ENCODE results near the gene DIP2C.
"Not testable (repeated sequence)": the region's sequence is repeated elsewhere in the genome, so short reads cannot be mapped to it uniquely, and the experiment has no call there.

DIP2C gene

DNA sequence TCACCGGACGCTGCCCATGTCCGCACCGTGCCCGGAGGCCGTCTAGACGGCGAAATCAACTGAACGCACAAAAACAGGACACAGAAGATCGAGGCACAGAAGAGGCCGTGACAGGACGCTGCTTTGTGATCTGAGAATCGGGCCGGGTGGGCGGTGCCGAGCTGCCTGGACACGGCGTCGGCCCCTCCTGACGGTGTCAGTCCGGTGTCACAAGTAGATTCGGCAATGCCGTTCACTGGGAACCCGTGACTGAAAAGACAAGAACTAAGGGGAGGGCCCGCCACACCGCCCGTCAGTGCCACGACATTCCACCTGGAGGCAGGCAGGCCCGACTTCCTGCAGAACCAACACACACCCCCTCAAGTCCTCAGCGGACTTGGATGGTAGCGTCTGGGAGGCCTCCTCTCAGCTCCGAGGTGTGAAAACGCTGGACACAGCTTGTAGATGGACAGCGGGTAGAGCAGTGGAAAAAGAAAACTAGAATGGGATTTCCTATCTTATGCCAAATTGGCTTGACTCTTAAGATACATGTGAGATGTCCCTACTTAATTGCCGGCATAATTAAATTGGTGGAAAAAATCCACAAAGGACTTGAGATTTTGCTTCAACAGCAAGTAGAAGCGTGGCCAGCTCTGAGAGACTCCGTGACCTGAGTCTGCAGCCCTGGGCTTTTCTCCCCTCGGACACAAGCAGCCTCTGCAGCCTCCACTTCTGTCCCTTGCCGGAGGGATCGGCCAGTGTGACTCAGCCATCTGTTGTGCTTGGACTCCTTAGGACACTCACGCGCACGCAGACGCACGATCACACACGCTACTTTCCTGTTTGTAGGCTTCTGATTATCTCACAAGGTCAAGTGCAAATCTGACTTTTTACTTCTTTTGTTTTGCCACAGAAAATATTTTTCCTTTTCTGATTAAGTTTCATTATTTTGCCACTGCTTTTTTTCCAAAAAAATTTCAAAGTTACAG lies 269.0 kb downstream of the DIP2C start:
- no peak for DNase-seq (ENCODE audit: low read depth in 2 of 2)

- no peak for DNase-seq (ENCODE audit: low read depth in 2 of 2)
Measured at GRCh38 chr10:418894-419293, 270.6 kb downstream of the DIP2C start.

- no peak for DNase-seq (ENCODE audit: low read depth in 2 of 2)
Measured at GRCh38 chr10:418226-418625, 271.2 kb downstream of the DIP2C start.

GRCh38 chr10:416091-416515 lies 273.4 kb downstream of the DIP2C start:
- no peak for DNase-seq (ENCODE audit: low read depth in 2 of 2)

- no peak for DNase-seq (ENCODE audit: low read depth in 2 of 2)
Measured at GRCh38 chr10:413662-414071, 275.8 kb downstream of the DIP2C start.

GRCh38 chr10:412109-412508 lies 277.4 kb downstream of the DIP2C start:
- no peak for DNase-seq (ENCODE audit: low read depth in 2 of 2)

DNA sequence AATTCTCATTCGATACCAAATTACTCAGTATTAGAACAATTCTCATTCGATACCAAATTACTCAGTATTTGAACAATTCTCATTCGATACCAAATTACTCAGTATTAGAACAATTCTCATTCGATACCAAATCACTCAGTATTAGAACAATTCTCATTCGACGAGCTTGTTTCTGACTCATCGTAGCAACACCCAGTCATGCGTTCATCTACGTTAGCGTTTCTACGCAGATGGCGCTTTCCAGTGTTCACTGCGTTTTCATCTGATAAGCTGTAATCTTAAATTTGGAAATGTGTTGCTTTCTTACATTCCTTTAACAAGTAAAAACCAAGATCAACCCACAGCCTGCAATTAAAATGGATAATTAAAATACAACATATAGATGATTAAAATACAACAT lies 277.9 kb downstream of the DIP2C start:
- no peak for DNase-seq (ENCODE audit: low read depth in 2 of 2)

GRCh38 chr10:409408-410040 lies 279.9 kb downstream of the DIP2C start:
- DNase-seq (ENCODE audit: low read depth in 2 of 2), result no peak

GRCh38 chr10:408236-408635 lies 281.2 kb downstream of the DIP2C start:
- peak; percentile 28 to 44 for DNase-seq (ENCODE audit: low read depth in 2 of 2)

DNA sequence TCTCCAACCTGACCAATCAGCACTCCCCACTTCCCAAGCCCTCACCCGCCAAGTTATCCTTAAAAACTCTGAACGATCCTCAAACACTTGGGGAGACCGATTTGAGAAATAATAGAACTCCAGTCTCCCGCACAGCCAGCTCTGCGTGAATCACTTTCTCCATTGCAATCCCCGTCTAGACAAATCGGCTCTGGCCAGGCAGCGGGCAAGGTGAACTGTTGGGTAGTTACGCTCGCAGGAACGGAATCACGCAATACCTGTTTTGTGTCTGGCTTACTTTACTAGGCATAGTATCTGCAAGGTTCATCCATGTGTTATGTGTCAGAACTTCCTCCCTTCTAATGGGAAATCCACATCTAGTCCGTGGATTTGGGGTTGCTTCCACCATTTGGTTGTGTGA lies 282.5 kb downstream of the DIP2C start:
- no peak for DNase-seq (ENCODE audit: low read depth in 2 of 2)

GRCh38 chr10:405648-406047 lies 283.8 kb downstream of the DIP2C start:
- no peak for DNase-seq (ENCODE audit: low read depth in 2 of 2)

GRCh38 chr10:404991-405390 lies 284.5 kb downstream of the DIP2C start:
- no peak for DNase-seq (ENCODE audit: low read depth in 2 of 2)

GRCh38 chr10:404346-404745 lies 285.1 kb downstream of the DIP2C start:
- DNase-seq (ENCODE audit: low read depth in 2 of 2), result peak; percentile 28 to 42

GRCh38 chr10:398954-399353 lies 290.5 kb downstream of the DIP2C start:
- no peak for DNase-seq (ENCODE audit: low read depth in 2 of 2)

- no peak for DNase-seq (ENCODE audit: low read depth in 2 of 2)
Measured at GRCh38 chr10:397321-398068, 292.0 kb downstream of the DIP2C start.

DNA sequence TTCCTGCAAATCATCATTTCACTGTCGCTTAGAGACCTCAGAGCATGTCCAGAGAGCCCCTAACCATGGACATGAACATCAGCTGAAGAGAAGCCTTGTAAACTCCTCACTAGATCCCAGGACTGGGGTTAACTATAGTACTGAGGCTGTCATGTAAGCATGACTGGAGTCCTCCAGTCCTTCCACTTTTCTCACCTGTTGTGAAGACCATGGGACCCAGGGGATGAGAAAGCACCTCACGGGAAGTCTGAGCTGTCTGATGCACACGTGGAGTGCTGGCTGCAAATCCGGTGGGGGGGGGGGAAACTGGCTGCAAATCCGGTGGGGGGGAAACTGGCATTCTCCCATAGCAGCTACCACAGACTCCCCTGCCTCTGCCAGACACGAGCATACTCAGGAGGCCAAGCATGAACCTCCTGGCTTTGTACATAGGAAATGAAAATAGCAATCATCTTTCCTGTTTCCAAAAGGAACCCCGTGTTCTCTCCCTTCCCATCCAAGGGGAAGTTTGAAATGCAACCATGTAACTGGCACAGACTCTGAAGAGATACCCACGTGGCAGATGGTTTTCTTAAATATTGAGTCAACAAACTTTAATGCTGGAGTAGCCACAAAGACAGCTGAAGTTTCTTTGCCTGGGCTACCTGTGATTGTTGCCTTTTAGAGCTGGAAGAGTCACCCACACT lies 292.8 kb downstream of the DIP2C start:
- no peak for DNase-seq (ENCODE audit: low read depth in 2 of 2)

- DNase-seq (ENCODE audit: low read depth in 2 of 2), result no peak
Measured at GRCh38 chr10:396107-396506, 293.4 kb downstream of the DIP2C start.

DNA sequence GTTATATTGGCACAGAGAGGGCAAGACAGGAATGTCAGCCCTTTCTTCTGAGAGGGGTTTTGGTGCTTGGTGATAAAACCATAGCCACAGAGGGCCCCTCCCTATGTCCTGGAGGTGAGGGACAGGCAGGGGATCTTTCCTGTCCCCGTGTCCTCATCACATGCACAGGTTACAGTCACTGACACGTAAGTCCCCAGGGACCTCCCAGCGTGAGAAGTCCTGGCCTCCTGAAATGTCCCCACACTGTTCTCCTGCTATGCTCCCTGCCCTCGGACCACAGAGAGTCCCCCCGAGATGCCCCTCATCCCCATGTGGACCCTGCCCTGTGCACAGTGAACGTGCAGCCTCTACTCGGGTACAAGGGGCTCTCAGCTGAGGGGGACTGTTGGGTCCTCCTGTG lies 293.8 kb downstream of the DIP2C start:
- DNase-seq (ENCODE audit: low read depth in 2 of 2), result no peak

- DNase-seq (ENCODE audit: low read depth in 2 of 2), result not testable (repeated sequence)
Measured at GRCh38 chr10:394439-395101, 294.9 kb downstream of the DIP2C start.

GRCh38 chr10:393787-394438 lies 295.6 kb downstream of the DIP2C start:
- no peak for DNase-seq (ENCODE audit: low read depth in 2 of 2)

Data from fibroblast of skin of left quadriceps (primary cell).